ENCODE measurements around the gene CCDC92B.

DNA sequence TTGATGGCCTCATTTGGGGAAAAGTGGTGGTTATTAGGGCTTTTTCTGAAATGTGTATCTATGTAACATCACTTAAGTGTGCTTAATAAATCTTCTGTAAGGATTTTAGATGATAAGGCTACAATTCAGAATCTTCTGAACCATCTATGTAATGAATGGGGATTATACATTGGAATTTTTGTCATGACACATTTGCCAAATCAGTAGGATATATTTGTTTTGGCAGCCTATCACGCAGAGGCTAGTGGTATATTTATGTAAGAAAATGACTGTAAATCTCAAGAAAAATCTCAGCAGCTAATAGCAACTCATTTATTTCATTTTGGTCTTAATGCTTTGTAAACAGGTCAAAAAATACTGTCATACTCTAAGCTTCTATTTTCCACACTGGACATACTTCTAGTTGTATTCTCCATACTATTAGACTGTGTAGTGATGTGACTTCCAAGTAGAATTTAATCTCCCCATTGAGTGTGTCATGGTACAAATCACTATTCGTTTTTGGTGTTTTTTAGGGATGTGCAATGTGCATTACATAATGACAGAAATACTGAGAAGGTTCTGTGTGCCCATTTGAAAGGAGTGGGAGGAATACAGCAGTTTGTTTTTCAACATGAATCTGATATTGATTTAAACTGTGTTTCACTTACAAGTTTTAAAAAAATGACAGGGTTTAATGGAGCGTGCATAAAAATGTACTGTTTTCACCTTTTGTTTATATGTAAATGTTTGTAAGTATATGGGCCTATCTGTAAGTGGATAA is 67.1 kb downstream of the CCDC92B start:
- TF ChIP-seq, protein P1, sequence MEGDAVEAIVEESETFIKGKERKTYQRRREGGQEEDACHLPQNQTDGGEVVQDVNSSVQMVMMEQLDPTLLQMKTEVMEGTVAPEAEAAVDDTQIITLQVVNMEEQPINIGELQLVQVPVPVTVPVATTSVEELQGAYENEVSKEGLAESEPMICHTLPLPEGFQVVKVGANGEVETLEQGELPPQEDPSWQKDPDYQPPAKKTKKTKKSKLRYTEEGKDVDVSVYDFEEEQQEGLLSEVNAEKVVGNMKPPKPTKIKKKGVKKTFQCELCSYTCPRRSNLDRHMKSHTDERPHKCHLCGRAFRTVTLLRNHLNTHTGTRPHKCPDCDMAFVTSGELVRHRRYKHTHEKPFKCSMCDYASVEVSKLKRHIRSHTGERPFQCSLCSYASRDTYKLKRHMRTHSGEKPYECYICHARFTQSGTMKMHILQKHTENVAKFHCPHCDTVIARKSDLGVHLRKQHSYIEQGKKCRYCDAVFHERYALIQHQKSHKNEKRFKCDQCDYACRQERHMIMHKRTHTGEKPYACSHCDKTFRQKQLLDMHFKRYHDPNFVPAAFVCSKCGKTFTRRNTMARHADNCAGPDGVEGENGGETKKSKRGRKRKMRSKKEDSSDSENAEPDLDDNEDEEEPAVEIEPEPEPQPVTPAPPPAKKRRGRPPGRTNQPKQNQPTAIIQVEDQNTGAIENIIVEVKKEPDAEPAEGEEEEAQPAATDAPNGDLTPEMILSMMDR (IDR thresholded peaks at IDR 0.05; ENCODE audit: poor library complexity, severe bottlenecking) = no peak
- TF ChIP-seq EP300 (conservative IDR thresholded peaks at IDR 0.05; ENCODE audit: poor library complexity, severe bottlenecking) (no peak), TAF1 (IDR thresholded peaks at IDR 0.05; ENCODE audit: low read depth) (no peak), MXI1 (conservative IDR thresholded peaks at IDR 0.05; ENCODE audit: poor library complexity, severe bottlenecking) (no peak), POLR2AphosphoS5 (IDR thresholded peaks at IDR 0.05) (no peak)
